HG02870 (cell line): ENCODE results near the gene DNAJC4.

Source experiments
- ATAC-seq: cut with Tn5 transposase; IDR thresholded peaks from one replicate; pipeline ENCODE4 v1.9.1; 2021; ENCODE audit warnings: mild to moderate bottlenecking, moderate library complexity; ENCODE audit not compliant: unreplicated experiment

Gene DNAJC4, protein sequence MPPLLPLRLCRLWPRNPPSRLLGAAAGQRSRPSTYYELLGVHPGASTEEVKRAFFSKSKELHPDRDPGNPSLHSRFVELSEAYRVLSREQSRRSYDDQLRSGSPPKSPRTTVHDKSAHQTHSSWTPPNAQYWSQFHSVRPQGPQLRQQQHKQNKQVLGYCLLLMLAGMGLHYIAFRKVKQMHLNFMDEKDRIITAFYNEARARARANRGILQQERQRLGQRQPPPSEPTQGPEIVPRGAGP

DNA sequence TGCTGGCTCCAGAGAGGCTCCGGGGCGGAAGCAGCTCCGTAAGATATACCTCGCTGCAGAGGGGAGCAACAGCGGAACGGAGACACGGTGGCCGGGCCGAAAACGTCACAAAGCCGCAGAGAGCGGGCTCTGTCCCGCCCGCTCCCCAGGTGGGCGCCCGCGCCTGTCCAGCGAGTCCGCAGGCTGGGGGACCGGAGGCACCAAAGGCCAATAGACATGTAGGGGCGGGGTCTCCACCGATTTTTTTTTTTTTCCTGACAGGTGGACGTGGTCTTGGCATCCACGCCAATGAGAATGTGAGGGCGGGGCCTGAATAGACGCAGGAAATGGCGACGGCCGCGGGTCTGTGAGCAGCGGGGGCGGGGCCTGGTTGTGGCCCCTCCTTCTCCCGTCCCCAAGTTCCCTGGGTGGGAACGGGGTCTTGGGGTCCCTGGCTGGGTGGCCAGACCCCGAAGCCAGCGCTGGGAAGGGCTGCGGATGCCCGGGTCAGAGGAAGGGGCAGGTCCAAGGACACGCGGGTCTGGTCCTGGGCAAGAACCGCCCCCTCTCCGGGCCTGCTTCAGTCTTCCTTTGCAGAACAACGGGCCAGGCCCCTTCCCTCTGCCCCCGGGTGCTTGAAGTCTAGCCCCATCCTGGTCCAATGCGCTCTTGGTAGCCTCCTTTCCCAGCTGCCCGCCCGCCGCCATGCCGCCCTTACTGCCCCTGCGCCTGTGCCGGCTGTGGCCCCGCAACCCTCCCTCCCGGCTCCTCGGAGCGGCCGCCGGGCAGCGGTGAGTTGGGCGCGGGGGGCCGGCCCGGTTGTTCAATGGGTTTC, at the start of gene DNAJC4:
TSS of gene DNAJC4 (plus strand) at position 378 of the 814 bp plus-strand sequence. CDS start at position 685, 307 bp downstream.
- peak; percentile 46 for ATAC-seq

DNA sequence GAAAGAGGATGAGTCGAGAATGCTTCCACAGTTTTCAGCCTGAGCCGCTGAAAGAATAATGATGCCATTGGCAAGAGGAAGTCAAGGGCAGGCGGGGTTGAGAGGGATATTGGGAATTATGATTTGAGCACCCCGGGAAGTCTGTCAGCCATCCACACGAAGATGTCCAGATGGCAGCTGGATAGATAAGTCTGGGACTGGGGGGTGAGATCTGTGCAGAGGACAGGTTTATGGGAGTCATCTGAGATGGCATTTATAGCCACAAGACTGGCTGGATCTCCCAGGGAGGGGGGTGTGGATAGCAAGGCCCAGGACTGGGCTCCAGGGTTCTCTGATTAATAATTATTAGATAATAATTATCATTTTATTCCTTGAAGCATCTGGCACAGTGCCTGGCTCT, 49.5 kb upstream of the DNAJC4 start:
- no peak for ATAC-seq

DNA sequence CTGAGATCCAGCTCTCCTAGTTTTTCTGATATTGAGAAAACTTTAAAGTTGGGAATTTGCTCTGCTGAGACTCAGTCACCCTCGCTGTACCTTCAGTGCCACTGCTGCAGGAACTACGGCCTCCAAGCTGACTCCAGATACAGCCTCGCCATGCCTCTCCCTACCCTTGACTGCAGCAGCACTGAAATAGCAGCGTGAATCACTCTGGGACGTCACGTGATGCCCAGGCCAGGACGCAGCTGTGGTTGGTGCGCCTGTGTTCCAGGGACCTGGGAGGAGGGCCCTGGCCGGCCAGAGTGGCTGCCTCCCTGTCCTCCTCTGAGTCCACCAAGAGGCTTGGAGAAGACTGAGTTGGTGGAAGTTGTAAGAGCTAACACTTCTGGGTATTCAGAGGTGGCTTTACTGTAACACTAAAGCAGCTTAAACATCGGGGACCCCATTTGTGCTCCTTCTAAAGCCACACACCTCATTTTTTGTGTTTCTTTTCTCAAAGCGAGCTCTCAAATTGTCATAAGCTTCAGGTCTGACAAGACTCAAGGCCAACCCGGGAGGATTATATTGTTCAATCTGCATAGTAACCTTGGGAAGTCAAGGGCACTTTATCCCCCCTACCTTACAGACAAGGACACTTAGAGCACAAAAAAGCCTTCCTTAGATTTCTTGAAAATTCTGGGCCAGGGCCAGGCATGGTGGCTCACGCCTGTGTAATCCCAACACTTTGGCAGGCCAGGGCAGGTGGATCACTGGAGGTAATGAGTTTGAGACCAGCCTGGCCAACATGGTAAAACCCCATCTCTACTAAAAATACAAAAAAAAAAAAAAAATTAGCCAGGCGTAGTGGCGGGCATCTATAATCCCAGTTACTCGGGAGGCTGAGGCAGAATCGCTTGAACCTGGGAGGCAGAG, 48.6 kb upstream of the DNAJC4 start:
- ATAC-seq: no peak

GRCh38 chr11:64183890-64184289, 46.5 kb upstream of the DNAJC4 start:
- ATAC-seq: no peak

- ATAC-seq: peak; percentile 20
These were observed 45.1 kb upstream of the DNAJC4 start for GRCh38 chr11:64185175-64185692.

DNA sequence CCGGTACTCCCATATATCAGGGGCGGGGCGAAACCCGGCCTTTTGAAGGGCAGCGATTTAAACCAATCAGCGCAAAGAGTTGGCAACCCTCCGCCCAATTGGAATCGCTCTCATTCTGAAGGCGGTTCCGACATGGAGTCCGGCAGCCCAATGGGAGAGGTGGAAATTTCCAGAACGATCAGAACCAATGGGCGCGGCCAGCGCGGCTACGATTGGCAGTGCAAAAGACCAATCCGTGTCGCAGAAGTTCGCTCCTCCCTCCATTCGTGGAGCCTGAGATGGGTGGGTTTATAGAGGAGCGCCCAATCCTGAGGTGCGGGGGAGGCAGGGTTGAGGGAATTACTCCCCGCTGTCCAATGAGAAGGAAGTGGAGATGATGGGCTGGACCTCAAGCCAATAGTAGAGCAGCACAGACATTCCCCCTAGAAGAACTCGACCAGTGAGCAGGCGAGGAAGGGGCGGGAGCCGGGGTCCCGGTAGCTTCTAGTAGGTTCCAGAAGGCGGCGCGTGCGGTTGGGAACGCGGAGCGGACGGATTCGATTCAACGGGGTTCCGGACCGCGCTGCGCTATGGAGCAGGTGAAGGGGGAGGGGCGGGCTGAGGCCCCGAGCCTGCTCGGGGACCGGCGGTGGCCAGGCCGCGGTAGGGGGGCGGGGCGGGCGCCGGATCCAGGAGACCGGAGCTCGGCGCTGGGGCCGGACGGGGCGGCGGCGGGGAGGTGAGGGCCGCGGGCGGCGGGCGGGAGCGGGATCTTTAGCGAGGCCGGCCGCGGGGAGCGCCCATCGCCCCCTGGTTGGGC, 44.5 kb upstream of the DNAJC4 start, which contains the start of gene STIP1:
TSS of gene STIP1 (plus strand) at position 479 of the 799 bp plus-strand sequence. CDS start at position 570, 91 bp downstream.
- ATAC-seq: peak; percentile 84

- no peak for ATAC-seq
These were observed 43.7 kb upstream of the DNAJC4 start for GRCh38 chr11:64186492-64187165.

DNA sequence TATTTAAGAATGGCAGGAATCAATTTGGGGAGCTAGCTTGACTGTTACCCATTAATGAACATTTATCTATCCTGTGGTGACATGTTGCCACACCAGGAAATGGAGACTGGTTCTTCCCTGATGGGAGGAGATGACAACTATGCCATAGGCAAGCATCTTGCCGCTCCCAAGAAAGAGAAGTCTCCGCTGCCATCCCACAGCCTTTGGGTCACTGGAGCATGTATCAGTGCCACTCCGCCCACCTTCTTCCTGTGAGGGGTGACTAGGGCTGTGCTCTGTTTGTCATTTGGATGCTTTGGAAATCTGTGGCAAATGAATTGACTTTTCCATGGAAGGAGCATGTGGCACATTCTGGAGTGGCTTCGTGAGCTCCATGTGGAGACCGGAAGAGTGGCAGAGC, 37.9 kb upstream of the DNAJC4 start:
- ATAC-seq: no peak

GRCh38 chr11:64196626-64197025, 33.7 kb upstream of the DNAJC4 start:
- ATAC-seq: no peak

GRCh38 chr11:64198511-64198910, 31.8 kb upstream of the DNAJC4 start:
- ATAC-seq: no peak

GRCh38 chr11:64201543-64201942, 28.8 kb upstream of the DNAJC4 start:
- no peak for ATAC-seq

- no peak for ATAC-seq
These were observed 27.4 kb upstream of the DNAJC4 start for GRCh38 chr11:64202992-64203391.

DNA sequence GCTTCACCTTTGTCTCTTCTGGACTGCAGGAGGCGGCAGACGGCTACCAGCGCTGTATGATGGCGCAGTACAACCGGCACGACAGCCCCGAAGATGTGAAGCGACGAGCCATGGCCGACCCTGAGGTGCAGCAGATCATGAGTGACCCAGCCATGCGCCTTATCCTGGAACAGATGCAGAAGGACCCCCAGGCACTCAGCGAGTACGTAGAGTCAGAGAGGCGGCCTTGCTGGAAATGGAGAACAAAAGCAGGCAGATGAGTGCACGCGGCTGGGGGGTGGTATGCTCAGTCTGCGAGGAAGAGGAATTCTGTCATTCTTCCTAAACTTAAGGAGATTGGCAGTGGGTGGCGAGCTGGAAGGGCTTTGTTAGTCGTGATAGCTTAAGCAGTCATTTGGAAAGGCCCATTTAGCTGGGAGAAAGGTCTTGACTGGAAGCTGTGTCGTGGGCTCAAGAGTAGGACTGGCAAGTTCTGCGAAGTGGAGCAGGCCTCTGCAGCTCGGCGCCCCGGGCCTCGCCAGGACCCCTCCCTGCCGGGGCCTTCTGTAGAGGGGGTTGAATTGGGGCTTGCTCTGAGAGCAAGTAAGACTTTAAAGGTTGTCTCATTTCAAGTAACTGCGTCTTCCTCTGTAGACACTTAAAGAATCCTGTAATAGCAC, 26.8 kb upstream of the DNAJC4 start:
- ATAC-seq: no peak

DNA sequence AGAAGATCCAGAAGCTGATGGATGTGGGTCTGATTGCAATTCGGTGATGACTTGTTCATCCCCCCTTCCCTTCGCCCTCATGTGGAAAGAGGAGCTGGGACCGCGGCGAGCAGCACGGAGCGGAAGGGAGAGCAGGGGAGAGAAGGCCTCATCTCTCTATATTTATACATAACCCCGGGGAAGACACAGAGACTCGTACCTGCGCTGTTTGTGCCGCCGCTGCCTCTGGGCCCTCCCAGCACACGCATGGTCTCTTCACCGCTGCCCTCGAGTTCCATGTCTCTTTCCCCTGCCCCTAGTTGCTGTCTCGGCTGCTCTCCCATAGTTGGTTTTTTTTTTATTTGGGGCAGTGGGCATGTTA, 26.3 kb upstream of the DNAJC4 start:
- ATAC-seq: no peak

DNA sequence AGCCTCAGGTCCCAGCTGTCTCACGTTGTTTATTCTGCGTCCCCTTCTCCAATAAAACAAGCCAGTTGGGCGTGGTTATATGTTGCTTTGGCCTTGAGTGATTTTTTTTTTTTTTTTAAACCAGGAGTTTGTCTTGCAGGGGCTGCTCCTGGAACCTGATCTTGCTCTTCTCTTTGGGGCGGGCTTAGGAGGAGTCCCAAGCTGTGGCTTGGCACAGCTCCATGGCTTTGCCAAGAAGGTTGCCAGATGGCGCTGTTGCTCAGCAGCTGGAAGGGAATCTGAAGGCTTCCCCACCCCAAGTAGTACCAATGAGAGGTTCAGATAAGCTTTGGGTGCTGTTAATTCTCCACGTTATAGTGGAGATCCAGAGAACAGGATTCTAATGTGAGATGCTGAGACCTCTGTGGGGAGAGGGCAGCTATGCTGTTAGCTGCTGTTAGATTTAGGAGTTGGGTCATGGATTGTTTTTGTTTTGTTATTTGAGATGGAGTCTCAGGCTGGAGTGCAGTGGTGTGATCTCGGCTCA, 25.8 kb upstream of the DNAJC4 start:
- ATAC-seq: no peak

GRCh38 chr11:64206457-64207255, 23.7 kb upstream of the DNAJC4 start, which contains the start of gene FERMT3:
Gene FERMT3 (plus strand): TSS chr11:64206721. CDS start chr11:64207365, 644 bp downstream.
- ATAC-seq: no peak

- ATAC-seq: peak; percentile 55
These were observed 22.9 kb upstream of the DNAJC4 start for GRCh38 chr11:64207256-64208085.
